Endothelial cell of umbilical vein (primary cell): ENCODE measurements around the gene RAD9B.

Experiments used
- EZH2 ChIP-seq: IDR thresholded peaks from 2 replicates; pipeline ENCODE4 v1.6.1; 2012; ENCODE audit warnings: borderline replicate concordance, low read depth, mild to moderate bottlenecking, moderate library complexity, low read length, inconsistent platforms; ENCODE audit not compliant: severe bottlenecking
- FOS ChIP-seq: IDR thresholded peaks from 2 replicates; pipeline ENCODE4 v1.6.1; 2011; ENCODE audit warnings: mild to moderate bottlenecking, low read length, moderate library complexity, borderline replicate concordance; ENCODE audit not compliant: insufficient read depth
- JUN ChIP-seq: IDR thresholded peaks from 2 replicates; pipeline ENCODE4 v1.6.1; 2011; ENCODE audit warnings: borderline replicate concordance, low read depth; ENCODE audit not compliant: insufficient read length, insufficient read depth
- POLR2AphosphoS5 ChIP-seq: IDR thresholded peaks from 2 replicates; pipeline ENCODE4 v1.6.1; 2012; ENCODE audit warnings: low read depth, mild to moderate bottlenecking, control low read depth, low read length, moderate library complexity; ENCODE audit not compliant: insufficient read depth
- TF ChIP-seq, protein P1 (sequence below), 2 donors: IDR thresholded peaks; 1 replicate in 1 of 2; 2 replicates in 1 of 2; pipeline ENCODE4 v1.5.1; 2011; ENCODE audit warnings: low read length in 2 of 2, mild to moderate bottlenecking in 2 of 2, moderate library complexity in 2 of 2, control low read depth in 1 of 2, inconsistent platforms in 1 of 2, low read depth in 1 of 2; ENCODE audit not compliant: insufficient read depth in 1 of 2; ENCODE audit errors: extremely low read depth in 1 of 2

GRCh38 chr12:110543252-110543959 is 41.3 kb downstream of the RAD9B start:
- TF ChIP-seq JUN (no peak), FOS (no peak), EZH2 (no peak), POLR2AphosphoS5 (no peak)
- TF ChIP-seq, protein P1, sequence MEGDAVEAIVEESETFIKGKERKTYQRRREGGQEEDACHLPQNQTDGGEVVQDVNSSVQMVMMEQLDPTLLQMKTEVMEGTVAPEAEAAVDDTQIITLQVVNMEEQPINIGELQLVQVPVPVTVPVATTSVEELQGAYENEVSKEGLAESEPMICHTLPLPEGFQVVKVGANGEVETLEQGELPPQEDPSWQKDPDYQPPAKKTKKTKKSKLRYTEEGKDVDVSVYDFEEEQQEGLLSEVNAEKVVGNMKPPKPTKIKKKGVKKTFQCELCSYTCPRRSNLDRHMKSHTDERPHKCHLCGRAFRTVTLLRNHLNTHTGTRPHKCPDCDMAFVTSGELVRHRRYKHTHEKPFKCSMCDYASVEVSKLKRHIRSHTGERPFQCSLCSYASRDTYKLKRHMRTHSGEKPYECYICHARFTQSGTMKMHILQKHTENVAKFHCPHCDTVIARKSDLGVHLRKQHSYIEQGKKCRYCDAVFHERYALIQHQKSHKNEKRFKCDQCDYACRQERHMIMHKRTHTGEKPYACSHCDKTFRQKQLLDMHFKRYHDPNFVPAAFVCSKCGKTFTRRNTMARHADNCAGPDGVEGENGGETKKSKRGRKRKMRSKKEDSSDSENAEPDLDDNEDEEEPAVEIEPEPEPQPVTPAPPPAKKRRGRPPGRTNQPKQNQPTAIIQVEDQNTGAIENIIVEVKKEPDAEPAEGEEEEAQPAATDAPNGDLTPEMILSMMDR (IDR thresholded peaks at IDR 0.05; ENCODE audit: extremely low read depth in 1 of 2, insufficient read depth in 1 of 2, low read depth in 1 of 2, low read length in 2 of 2) = no peak
